Neural progenitor cell (in vitro differentiated cells): ENCODE data around the gene CBX8.

ENCODE experiments used
- CTCF ChIP-seq: fragments of 200-600 bp; sonication (generic); IDR thresholded peaks from 2 replicates; pipeline ENCODE4 v1.5.1; 2017; ENCODE audit warnings: antibody characterized with exemption, mild to moderate bottlenecking
- EZH2 ChIP-seq: fragments of 200-600 bp; sonication (generic); IDR thresholded peaks from 2 replicates; pipeline ENCODE4 v1.6.1; 2017; ENCODE audit warnings: antibody characterized with exemption, mild to moderate bottlenecking, moderate library complexity
- EZH2phosphoT487 ChIP-seq: fragments of 200-600 bp; sonication (generic); IDR thresholded peaks from 2 replicates; pipeline ENCODE4 v1.6.1; 2017; ENCODE audit warnings: antibody characterized with exemption

DNA sequence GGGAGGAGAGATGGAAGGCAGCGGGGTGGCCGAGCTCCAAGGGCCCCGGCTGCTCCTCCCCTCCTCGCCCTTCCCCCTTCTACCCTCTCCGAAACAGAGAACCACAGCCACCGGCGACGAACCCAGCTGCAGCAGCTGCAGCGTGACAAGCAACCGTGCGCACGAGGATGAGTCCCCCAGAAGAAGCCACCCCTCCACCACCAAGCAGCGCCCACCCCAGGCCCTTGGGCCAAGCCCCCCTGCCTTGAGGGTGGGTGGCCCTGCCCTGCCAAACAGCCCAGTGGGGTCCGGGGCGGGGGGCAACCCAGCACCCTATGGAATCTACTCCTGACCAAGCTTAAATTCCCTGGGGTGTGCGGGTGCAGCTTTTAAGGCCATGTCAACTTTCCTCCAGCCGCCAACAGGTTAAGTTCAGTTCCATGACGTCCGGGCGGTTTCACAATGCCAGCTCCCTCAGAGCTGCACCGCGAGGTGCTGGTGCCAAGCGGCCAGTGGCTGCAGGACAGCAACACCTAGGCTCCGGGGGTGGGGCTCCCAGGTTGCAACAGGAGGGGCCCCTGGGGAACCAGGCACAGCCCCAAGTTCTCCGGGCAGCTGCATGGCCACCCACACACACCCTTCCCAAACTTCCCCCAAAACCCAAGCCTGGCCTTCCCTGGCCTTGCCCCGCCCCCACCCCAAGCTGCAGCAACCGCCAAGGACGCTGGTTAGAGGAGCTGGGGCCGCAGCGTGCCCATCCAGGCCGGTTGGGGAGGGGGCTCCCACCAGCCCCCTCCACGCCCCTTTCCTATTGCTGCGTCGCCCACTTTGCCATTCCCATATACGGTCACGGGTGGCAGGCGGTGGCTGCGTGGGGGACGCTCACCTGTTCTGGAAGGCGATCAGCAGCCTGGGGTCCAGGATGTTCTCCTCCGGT is 40.4 kb upstream of the CBX8 start:
- no peak for TF ChIP-seq CTCF
- no peak for TF ChIP-seq EZH2phosphoT487
- peak; percentile 44 for TF ChIP-seq EZH2
